ENCODE data around the gene SCYL1.

Gene SCYL1

DNA sequence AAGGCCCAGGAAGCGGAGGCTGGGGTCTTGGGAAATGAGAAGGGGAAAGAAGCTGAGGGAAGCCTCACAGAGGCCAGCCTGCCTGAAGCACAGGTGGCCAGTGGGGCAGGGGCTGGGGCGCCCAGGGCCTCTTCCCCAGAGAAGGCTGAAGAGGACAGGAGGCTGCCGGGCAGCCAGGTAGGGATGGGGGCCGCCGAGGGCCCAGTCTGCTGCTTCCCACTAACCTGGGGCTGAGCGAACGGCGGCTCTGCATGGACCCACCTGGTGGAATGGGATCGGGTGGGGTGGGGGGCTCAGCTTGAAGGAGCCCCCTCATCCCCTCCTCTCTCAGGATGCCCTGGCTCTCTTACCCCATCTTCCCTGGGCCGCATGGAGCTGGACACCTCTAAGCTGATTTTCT is 58.7 kb downstream of the SCYL1 start:
- Mint-ChIP-seq H3K27me3 (no peaks in the 10 kb centered on the region), H3K4me1 (peaks cover 61% of the 10 kb centered on the region), H3K36me3 (peaks cover 70% of the 10 kb centered on the region), H3K4me3 (no peak overlapping the region), H3K27ac (peak overlapping the region; percentile 38), H3K9me3 (no peaks in the 10 kb centered on the region)
- no peak for ATAC-seq

DNA sequence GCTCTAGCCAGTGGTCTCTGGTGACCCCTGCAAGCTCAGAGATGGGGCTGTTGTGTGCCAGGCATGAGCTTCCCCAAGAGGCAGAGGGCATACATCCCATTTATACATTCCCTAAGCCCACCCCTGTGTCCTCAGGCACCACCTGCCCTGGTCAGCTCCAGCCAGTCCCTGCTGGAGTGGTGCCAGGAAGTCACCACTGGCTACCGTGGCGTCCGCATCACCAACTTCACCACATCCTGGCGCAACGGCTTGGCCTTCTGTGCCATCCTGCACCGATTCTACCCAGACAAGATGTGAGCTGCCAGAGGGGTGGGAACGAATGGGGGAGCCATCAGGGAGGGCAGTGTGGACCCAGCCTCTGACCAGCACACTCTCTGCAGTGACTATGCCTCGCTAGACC is 59.2 kb downstream of the SCYL1 start:
- Mint-ChIP-seq H3K27ac (peak overlapping the region; percentile 24), H3K9me3 (no peaks in the 10 kb centered on the region), H3K4me3 (no peak overlapping the region), H3K27me3 (no peaks in the 10 kb centered on the region), H3K4me1 (peaks cover 61% of the 10 kb centered on the region), H3K36me3 (peaks cover 65% of the 10 kb centered on the region)
- ATAC-seq, result no peak

DNA sequence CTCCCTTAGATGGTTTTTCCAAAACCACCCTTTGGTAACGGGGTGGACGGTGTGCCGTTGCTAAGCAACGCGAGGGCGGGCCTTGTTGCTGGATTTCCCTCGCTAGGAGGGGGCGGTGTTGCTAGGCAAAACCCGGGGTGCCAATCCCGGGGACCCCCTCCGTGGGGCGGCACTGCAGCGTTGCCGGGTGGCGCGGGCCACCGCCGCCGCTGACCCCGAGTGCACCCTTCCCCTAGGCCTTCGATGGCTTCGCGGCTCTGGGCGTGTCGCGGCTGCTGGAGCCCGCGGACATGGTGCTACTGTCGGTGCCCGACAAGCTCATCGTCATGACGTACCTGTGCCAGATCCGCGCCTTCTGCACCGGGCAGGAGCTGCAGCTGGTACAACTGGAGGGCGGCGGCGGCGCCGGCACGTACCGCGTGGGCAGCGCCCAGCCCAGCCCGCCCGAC is 59.9 kb downstream of the SCYL1 start:
- Mint-ChIP-seq H3K4me3 (no peak overlapping the region), H3K27me3 (no peaks in the 10 kb centered on the region), H3K36me3 (peaks cover 60% of the 10 kb centered on the region), H3K9me3 (no peaks in the 10 kb centered on the region), H3K4me1 (peaks cover 67% of the 10 kb centered on the region), H3K27ac (peak overlapping the region; percentile 24)
- no peak for ATAC-seq

DNA sequence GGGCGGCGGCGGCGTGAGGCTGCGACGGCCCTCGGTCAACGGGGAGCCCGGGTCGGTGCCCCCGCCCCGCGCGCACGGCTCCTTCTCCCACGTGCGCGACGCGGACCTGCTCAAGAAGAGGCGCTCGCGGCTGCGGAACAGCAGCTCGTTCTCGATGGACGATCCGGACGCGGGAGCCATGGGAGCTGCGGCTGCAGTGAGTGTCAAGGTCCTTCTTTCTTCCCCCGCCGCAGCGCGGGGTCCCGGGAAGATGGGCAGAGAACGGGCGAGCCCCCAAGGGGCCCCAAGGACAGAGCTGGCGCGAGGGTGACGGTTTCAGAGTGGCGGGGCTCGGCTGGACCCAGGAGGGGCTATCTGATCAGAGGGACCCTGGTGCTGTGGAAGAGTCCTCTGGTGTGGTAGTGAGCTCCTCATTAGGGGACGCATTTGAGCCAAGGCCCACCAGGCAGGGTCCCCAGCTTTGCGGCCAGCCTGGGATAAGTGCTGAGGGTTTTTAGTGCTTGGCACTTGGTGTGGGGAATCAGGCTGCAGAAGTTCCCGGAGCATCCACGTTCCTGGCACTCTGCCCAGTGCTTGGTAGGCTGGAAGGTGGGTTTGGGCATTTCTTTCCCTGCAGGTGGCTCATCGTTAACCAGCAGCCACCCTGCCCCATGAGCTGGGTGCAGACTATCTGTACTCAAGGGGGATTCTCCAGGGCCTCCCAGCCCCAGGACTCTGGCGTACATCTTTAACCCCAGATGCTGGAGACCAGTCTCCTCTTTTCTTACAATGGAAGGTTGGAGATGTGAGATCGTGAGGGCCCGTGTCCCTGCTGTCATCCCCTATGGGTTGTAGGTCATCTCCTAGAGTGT is 60.7 kb downstream of the SCYL1 start:
- no peaks in the 10 kb centered on the region for H3K27me3 Mint-ChIP-seq
- peaks cover 76% of the 10 kb centered on the region for H3K4me1 Mint-ChIP-seq
- H3K36me3 Mint-ChIP-seq, result peaks cover 59% of the 10 kb centered on the region
- peak overlapping the region; percentile 98 for H3K27ac Mint-ChIP-seq
- ATAC-seq, result no peak
- no peaks in the 10 kb centered on the region for H3K9me3 Mint-ChIP-seq
- H3K4me3 Mint-ChIP-seq, result peak overlapping the region; percentile 42

DNA sequence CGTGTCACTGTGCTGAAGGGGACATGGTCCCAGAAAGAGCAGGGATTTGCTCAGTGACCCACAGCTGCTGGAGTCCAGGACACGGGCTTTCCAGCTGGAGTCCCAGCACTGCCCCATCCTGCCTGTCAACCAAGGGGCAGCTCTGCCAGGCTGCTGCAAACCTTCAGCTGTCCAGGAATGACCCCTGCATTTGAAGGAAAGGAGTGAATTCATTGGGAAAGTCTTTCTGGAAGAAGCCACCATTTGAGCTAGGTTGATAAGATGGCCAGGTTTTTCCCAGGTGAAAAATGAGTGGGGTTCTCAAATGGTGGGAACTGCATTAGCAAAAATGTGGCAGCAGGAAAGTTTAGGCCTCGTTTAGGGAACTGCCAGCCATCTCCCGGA is 61.4 kb downstream of the SCYL1 start:
- no peaks in the 10 kb centered on the region for H3K9me3 Mint-ChIP-seq
- H3K27ac Mint-ChIP-seq, result peak overlapping the region; percentile 98
- H3K36me3 Mint-ChIP-seq, result peaks cover 59% of the 10 kb centered on the region
- peak overlapping the region; percentile 42 for H3K4me3 Mint-ChIP-seq
- H3K27me3 Mint-ChIP-seq, result no peaks in the 10 kb centered on the region
- ATAC-seq, result no peak
- H3K4me1 Mint-ChIP-seq, result peaks cover 76% of the 10 kb centered on the region

DNA sequence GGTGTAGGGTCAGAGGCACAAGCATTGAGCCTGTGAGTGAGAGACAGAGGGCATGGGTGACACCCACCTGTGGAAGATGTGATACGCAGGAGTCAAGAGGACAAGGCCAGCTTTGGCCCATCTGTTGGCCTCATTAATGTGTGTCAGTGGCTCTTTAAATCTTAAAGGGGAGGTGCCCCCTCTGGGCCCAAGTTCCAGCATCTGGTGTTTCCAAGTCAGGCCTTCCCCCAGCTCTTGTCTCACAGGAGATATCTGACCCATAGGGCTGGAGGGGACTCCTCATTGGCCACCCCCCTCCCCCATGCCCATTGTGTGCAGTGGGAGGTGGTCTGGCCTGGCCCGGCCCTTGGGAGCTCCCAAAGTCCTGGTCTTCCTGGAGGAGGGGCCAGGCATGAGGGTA is 61.8 kb downstream of the SCYL1 start:
- Mint-ChIP-seq H3K27ac (peak overlapping the region; percentile 98), H3K9me3 (no peaks in the 10 kb centered on the region), H3K36me3 (peaks cover 59% of the 10 kb centered on the region), H3K4me1 (peaks cover 75% of the 10 kb centered on the region), H3K27me3 (no peaks in the 10 kb centered on the region), H3K4me3 (no peak overlapping the region)
- no peak for ATAC-seq
